GF-D8 (cell line): ENCODE data around the gene KIF25.
"Not testable (repeated sequence)": the region's sequence is repeated elsewhere in the genome, so short reads cannot be mapped to it uniquely, and the experiment has no call there.

Experiments used
- DNase-seq: peaks from one replicate; lab custom pipeline; 2025; lab: John Stamatoyannopoulos, UW

The KIF25 gene

GRCh38 chr6:167995731-167996151 lies 1.7 kb upstream of the KIF25 start:
- DNase-seq, result no peak

- DNase-seq, result no peak
Measured at GRCh38 chr6:167996424-167997199, 859 bp upstream of the KIF25 start.

- no peak for DNase-seq
Measured at GRCh38 chr6:167998215-167998614, 744 bp downstream of the KIF25 start.

- no peak for DNase-seq
Measured at GRCh38 chr6:168000198-168001028, 2.9 kb downstream of the KIF25 start.

GRCh38 chr6:168001029-168001332 lies 3.5 kb downstream of the KIF25 start:
- no peak for DNase-seq

GRCh38 chr6:168001514-168001913 lies 4.0 kb downstream of the KIF25 start:
- DNase-seq, result not testable (repeated sequence)

GRCh38 chr6:168002804-168003203 lies 5.3 kb downstream of the KIF25 start:
- no peak for DNase-seq

GRCh38 chr6:168004023-168004422 lies 6.6 kb downstream of the KIF25 start:
- DNase-seq, result no peak

GRCh38 chr6:168004945-168005344 lies 7.5 kb downstream of the KIF25 start:
- no peak for DNase-seq

- no peak for DNase-seq
Measured at GRCh38 chr6:168005796-168006195, 8.3 kb downstream of the KIF25 start.

GRCh38 chr6:168007592-168008338 lies 10.3 kb downstream of the KIF25 start:
- DNase-seq, result peak; percentile 31

- no peak for DNase-seq
Measured at GRCh38 chr6:168009331-168009730, 11.9 kb downstream of the KIF25 start.

- DNase-seq, result no peak
Measured at GRCh38 chr6:168011291-168011690, 13.8 kb downstream of the KIF25 start.

- DNase-seq, result no peak
Measured at GRCh38 chr6:168012431-168013249, 15.2 kb downstream of the KIF25 start.

- DNase-seq, result no peak
Measured at GRCh38 chr6:168013250-168013915, 15.9 kb downstream of the KIF25 start.

GRCh38 chr6:168014428-168014827 lies 17.0 kb downstream of the KIF25 start:
- DNase-seq, result no peak

- no peak for DNase-seq
Measured at GRCh38 chr6:168015009-168015408, 17.5 kb downstream of the KIF25 start.

GRCh38 chr6:168015482-168016175 lies 18.2 kb downstream of the KIF25 start:
- DNase-seq, result no peak

GRCh38 chr6:168016176-168016620 lies 18.7 kb downstream of the KIF25 start:
- DNase-seq, result no peak

- no peak for DNase-seq
Measured at GRCh38 chr6:168016721-168017525, 19.5 kb downstream of the KIF25 start.
